ENCODE measurements around the gene RNF151.

RNF151 gene

GRCh38 chr16:1932050-1933028 is 34.3 kb upstream of the RNF151 start:
- peak overlapping the region; percentile 90 for H2BK12ac ChIP-seq (ENCODE audit: low read length)
- peak overlapping the region; percentile 85 for H2BK15ac ChIP-seq (ENCODE audit: low read length)
- peak overlapping the region; percentile 44 for H3K9ac ChIP-seq (ENCODE audit: low read depth, low read length, poor library complexity)
- H3K23ac ChIP-seq (ENCODE audit: low read depth, low read length, poor library complexity): peak overlapping the region; percentile 80
- peaks cover 0 to 8% (median 5%) of the 10 kb centered on the region in 3 experiments for H3K27me3 ChIP-seq (ENCODE audit: control insufficient read depth in 3 of 3, insufficient read depth in 3 of 3, low read depth in 1 of 3, low read length in 3 of 3)
- no peak overlapping the region for H3K4me2 ChIP-seq (ENCODE audit: insufficient read depth, low read length, poor library complexity, severe bottlenecking)
- no peak overlapping the region for H4K8ac ChIP-seq (ENCODE audit: low read depth, low read length)
- peak overlapping the region; percentile 75 for H2BK5ac ChIP-seq (ENCODE audit: low read length)
- no peak overlapping the region for H2BK120ac ChIP-seq (ENCODE audit: low read depth, low read length)
- H3K18ac ChIP-seq (ENCODE audit: low read length): peak overlapping the region; percentile 89
- DNase-seq (ENCODE audit: low spot score): no peak
- peaks cover 4 to 9% of the 10 kb centered on the region in 2 donors for H3K4me1 ChIP-seq (ENCODE audit: control insufficient read depth in 2 of 2, insufficient read depth in 1 of 2, low read depth in 1 of 2, low read length in 2 of 2)
- no peak overlapping the region for H3K4me3 ChIP-seq (ENCODE audit: low read length in 2 of 2)
- no peak overlapping the region for H3K27ac ChIP-seq (replicated peaks; ENCODE audit: low read length)
- H3K79me1 ChIP-seq (ENCODE audit: low read depth, low read length): no peaks in the 10 kb centered on the region
- H3K9me3 ChIP-seq (replicated peaks in 1 of 2; ENCODE audit: control insufficient read depth in 2 of 2, insufficient read depth in 1 of 2, low read depth in 1 of 2, low read length in 2 of 2): no peaks in the 10 kb centered on the region
- peaks cover 0 to 4% of the 10 kb centered on the region in 2 donors for H3K36me3 ChIP-seq (replicated peaks in 1 of 2; ENCODE audit: control insufficient read depth in 2 of 2, insufficient read depth in 2 of 2, low read length in 2 of 2)
- no CpG with 5 or more reads among the region's 19 CpGs for WGBS, 2 donors (ENCODE audit: extremely low coverage in 2 of 2, insufficient read length in 2 of 2, insufficient replicate concordance in 1 of 2)
- peak overlapping the region; percentile 93 for H3K4ac ChIP-seq (ENCODE audit: low read length)
- H2AFZ ChIP-seq (ENCODE audit: low read length): peak overlapping the region; percentile 72
- peak overlapping the region; percentile 94 for H3K14ac ChIP-seq (ENCODE audit: low read length)
- peak overlapping the region; percentile 53 for H4K91ac ChIP-seq (ENCODE audit: low read depth, low read length, poor library complexity)
- H2AK5ac ChIP-seq (ENCODE audit: low read depth, low read length): peak overlapping the region; percentile 99

- H3K4me2 ChIP-seq (ENCODE audit: insufficient read depth, low read length, poor library complexity, severe bottlenecking): no peak overlapping the region
- no peak overlapping the region for H3K4me3 ChIP-seq (ENCODE audit: low read length in 2 of 2)
- H3K9me3 ChIP-seq (replicated peaks in 1 of 2; ENCODE audit: control insufficient read depth in 2 of 2, insufficient read depth in 1 of 2, low read depth in 1 of 2, low read length in 2 of 2): no peaks in the 10 kb centered on the region
- peaks cover 0 to 7% (median 5%) of the 10 kb centered on the region in 3 experiments for H3K27me3 ChIP-seq (ENCODE audit: control insufficient read depth in 3 of 3, insufficient read depth in 3 of 3, low read depth in 1 of 3, low read length in 3 of 3)
- no peak for DNase-seq (ENCODE audit: low spot score)
- no peak overlapping the region for H2BK5ac ChIP-seq (ENCODE audit: low read length)
- WGBS, 2 donors (ENCODE audit: extremely low coverage in 2 of 2, insufficient read length in 2 of 2, insufficient replicate concordance in 1 of 2): no CpG with 5 or more reads among the region's 23 CpGs
- H3K9ac ChIP-seq (ENCODE audit: low read depth, low read length, poor library complexity): peak overlapping the region; percentile 77
- H2BK12ac ChIP-seq (ENCODE audit: low read length): peak overlapping the region; percentile 97
- no peak overlapping the region for H3K27ac ChIP-seq (replicated peaks; ENCODE audit: low read length)
- no peak overlapping the region for H3K4ac ChIP-seq (ENCODE audit: low read length)
- peak overlapping the region; percentile 99 for H2AK5ac ChIP-seq (ENCODE audit: low read depth, low read length)
- H3K36me3 ChIP-seq (replicated peaks in 1 of 2; ENCODE audit: control insufficient read depth in 2 of 2, insufficient read depth in 2 of 2, low read length in 2 of 2): peaks cover 3 to 9% of the 10 kb centered on the region in 2 donors
- peak overlapping the region; percentile 72 for H2AFZ ChIP-seq (ENCODE audit: low read length)
- H4K8ac ChIP-seq (ENCODE audit: low read depth, low read length): no peak overlapping the region
- H3K4me1 ChIP-seq (ENCODE audit: control insufficient read depth in 2 of 2, insufficient read depth in 1 of 2, low read depth in 1 of 2, low read length in 2 of 2): peaks cover 4 to 9% of the 10 kb centered on the region in 2 donors
- H3K79me1 ChIP-seq (ENCODE audit: low read depth, low read length): no peaks in the 10 kb centered on the region
- peak overlapping the region; percentile 94 for H3K14ac ChIP-seq (ENCODE audit: low read length)
- H3K23ac ChIP-seq (ENCODE audit: low read depth, low read length, poor library complexity): peak overlapping the region; percentile 73
- H3K18ac ChIP-seq (ENCODE audit: low read length): peak overlapping the region; percentile 71
- H2BK15ac ChIP-seq (ENCODE audit: low read length): peak overlapping the region; percentile 91
- H4K91ac ChIP-seq (ENCODE audit: low read depth, low read length, poor library complexity): no peak overlapping the region
- H2BK120ac ChIP-seq (ENCODE audit: low read depth, low read length): no peak overlapping the region
These were observed 33.5 kb upstream of the RNF151 start for GRCh38 chr16:1933097-1933661.

- H2AK5ac ChIP-seq (ENCODE audit: low read depth, low read length): no peak overlapping the region
- peaks cover 4 to 6% of the 10 kb centered on the region in 2 donors for H3K4me1 ChIP-seq (ENCODE audit: control insufficient read depth in 2 of 2, insufficient read depth in 1 of 2, low read depth in 1 of 2, low read length in 2 of 2)
- H3K23ac ChIP-seq (ENCODE audit: low read depth, low read length, poor library complexity): no peak overlapping the region
- no peak overlapping the region for H3K9ac ChIP-seq (ENCODE audit: low read depth, low read length, poor library complexity)
- H3K4ac ChIP-seq (ENCODE audit: low read length): no peak overlapping the region
- no peak overlapping the region for H2BK12ac ChIP-seq (ENCODE audit: low read length)
- no peak overlapping the region for H4K8ac ChIP-seq (ENCODE audit: low read depth, low read length)
- no peaks in the 10 kb centered on the region for H3K27me3 ChIP-seq (ENCODE audit: control insufficient read depth in 3 of 3, insufficient read depth in 3 of 3, low read depth in 1 of 3, low read length in 3 of 3)
- H3K18ac ChIP-seq (ENCODE audit: low read length): no peak overlapping the region
- H3K14ac ChIP-seq (ENCODE audit: low read length): no peak overlapping the region
- no peak overlapping the region for H3K4me2 ChIP-seq (ENCODE audit: insufficient read depth, low read length, poor library complexity, severe bottlenecking)
- H2BK5ac ChIP-seq (ENCODE audit: low read length): no peak overlapping the region
- H3K4me3 ChIP-seq (ENCODE audit: low read length in 2 of 2): no peak overlapping the region
- no peak overlapping the region for H2BK15ac ChIP-seq (ENCODE audit: low read length)
- H4K91ac ChIP-seq (ENCODE audit: low read depth, low read length, poor library complexity): no peak overlapping the region
- H3K79me1 ChIP-seq (ENCODE audit: low read depth, low read length): no peaks in the 10 kb centered on the region
- no peak overlapping the region for H3K27ac ChIP-seq (replicated peaks; ENCODE audit: low read length)
- H2AFZ ChIP-seq (ENCODE audit: low read length): no peak overlapping the region
- DNase-seq (ENCODE audit: low spot score): no peak
- peaks cover 13 to 30% of the 10 kb centered on the region in 2 donors for H3K36me3 ChIP-seq (replicated peaks in 1 of 2; ENCODE audit: control insufficient read depth in 2 of 2, insufficient read depth in 2 of 2, low read length in 2 of 2)
- no CpG with 5 or more reads among the region's 11 CpGs for WGBS, 2 donors (ENCODE audit: extremely low coverage in 2 of 2, insufficient read length in 2 of 2, insufficient replicate concordance in 1 of 2)
- H3K9me3 ChIP-seq (replicated peaks in 1 of 2; ENCODE audit: control insufficient read depth in 2 of 2, insufficient read depth in 1 of 2, low read depth in 1 of 2, low read length in 2 of 2): no peaks in the 10 kb centered on the region
- no peak overlapping the region for H2BK120ac ChIP-seq (ENCODE audit: low read depth, low read length)
These were observed 29.6 kb upstream of the RNF151 start for GRCh38 chr16:1936945-1937479.

GRCh38 chr16:1938316-1938715 is 28.3 kb upstream of the RNF151 start:
- no CpG with 5 or more reads among the region's 10 CpGs for WGBS, 2 donors (ENCODE audit: extremely low coverage in 2 of 2, insufficient read length in 2 of 2, insufficient replicate concordance in 1 of 2)
- Histone ChIP-seq H3K4me1 (ENCODE audit: control insufficient read depth in 2 of 2, insufficient read depth in 1 of 2, low read depth in 1 of 2, low read length in 2 of 2) (peaks cover 6 to 11% of the 10 kb centered on the region in 2 donors), H2AFZ (ENCODE audit: low read length) (no peak overlapping the region), H3K4me3 (ENCODE audit: low read length in 2 of 2) (no peak overlapping the region), H2BK15ac (ENCODE audit: low read length) (no peak overlapping the region), H3K79me1 (ENCODE audit: low read depth, low read length) (no peaks in the 10 kb centered on the region), H2AK5ac (ENCODE audit: low read depth, low read length) (no peak overlapping the region), H4K8ac (ENCODE audit: low read depth, low read length) (no peak overlapping the region), H3K27ac (replicated peaks; ENCODE audit: low read length) (no peak overlapping the region), H3K27me3 (ENCODE audit: control insufficient read depth in 3 of 3, insufficient read depth in 3 of 3, low read depth in 1 of 3, low read length in 3 of 3) (no peaks in the 10 kb centered on the region), H3K23ac (ENCODE audit: low read depth, low read length, poor library complexity) (no peak overlapping the region), H3K4me2 (ENCODE audit: insufficient read depth, low read length, poor library complexity, severe bottlenecking) (no peak overlapping the region), H2BK12ac (ENCODE audit: low read length) (no peak overlapping the region), H2BK120ac (ENCODE audit: low read depth, low read length) (no peak overlapping the region), H3K4ac (ENCODE audit: low read length) (no peak overlapping the region), H3K9ac (ENCODE audit: low read depth, low read length, poor library complexity) (no peak overlapping the region), H3K9me3 (replicated peaks in 1 of 2; ENCODE audit: control insufficient read depth in 2 of 2, insufficient read depth in 1 of 2, low read depth in 1 of 2, low read length in 2 of 2) (no peaks in the 10 kb centered on the region), H3K14ac (ENCODE audit: low read length) (no peak overlapping the region), H4K91ac (ENCODE audit: low read depth, low read length, poor library complexity) (no peak overlapping the region), H3K36me3 (replicated peaks in 1 of 2; ENCODE audit: control insufficient read depth in 2 of 2, insufficient read depth in 2 of 2, low read length in 2 of 2) (peaks cover 13 to 30% of the 10 kb centered on the region in 2 donors), H2BK5ac (ENCODE audit: low read length) (no peak overlapping the region), H3K18ac (ENCODE audit: low read length) (no peak overlapping the region)
- DNase-seq (ENCODE audit: low spot score): no peak

All from neuronal stem cell (in vitro differentiated cells).